Stimulated activated CD8-positive, alpha-beta memory T cell treated with anti-CD3 and anti-CD28 coated beads, Interleukin-7, amount 100 ng/mL, for 4 hours (primary cell): ENCODE data around the gene ASMTL.
"Not testable (repeated sequence)": the region's sequence is repeated elsewhere in the genome, so short reads cannot be mapped to it uniquely, and the experiment has no call there.

Experiments
- DNase-seq, 2 donors: peaks; one replicate each; pipeline ENCODE4 v3.0.0-alpha.2; 2020; ENCODE audit warnings: low read depth in 2 of 2

Gene ASMTL

GRCh38 chrX:1403867-1404266 lies 48.8 kb downstream of the ASMTL start:
- DNase-seq, result not testable (repeated sequence)

GRCh38 chrX:1403228-1403627 lies 49.5 kb downstream of the ASMTL start:
- no peak for DNase-seq

GRCh38 chrX:1401611-1402430 lies 50.9 kb downstream of the ASMTL start:
- no peak for DNase-seq

GRCh38 chrX:1400742-1401471 lies 51.8 kb downstream of the ASMTL start:
- DNase-seq, result no peak

- no peak for DNase-seq
Observed at GRCh38 chrX:1400049-1400448, 52.7 kb downstream of the ASMTL start.

- no peak for DNase-seq
Observed at GRCh38 chrX:1398431-1399340, 54.0 kb downstream of the ASMTL start.

GRCh38 chrX:1397441-1398270 lies 55.1 kb downstream of the ASMTL start:
- DNase-seq, result no peak

GRCh38 chrX:1397001-1397400 lies 55.7 kb downstream of the ASMTL start:
- DNase-seq, result no peak

GRCh38 chrX:1395646-1396216 lies 57.0 kb downstream of the ASMTL start:
- DNase-seq, result no peak

- no peak for DNase-seq
Observed at GRCh38 chrX:1394731-1395501, 57.8 kb downstream of the ASMTL start.

- no peak for DNase-seq
Observed at GRCh38 chrX:1393871-1394615, 58.7 kb downstream of the ASMTL start.

GRCh38 chrX:1392376-1393068 lies 60.2 kb downstream of the ASMTL start:
- peak; percentile 28 to 57 for DNase-seq

GRCh38 chrX:1391707-1392375 lies 60.9 kb downstream of the ASMTL start, which contains the start of gene SLC25A6:
SLC25A6 (minus strand) TSS chrX:1392113; CDS start chrX:1392009, 104 bp downstream.
- peak; percentile 98 to 100 for DNase-seq

GRCh38 chrX:1391370-1391706 lies 61.4 kb downstream of the ASMTL start:
- peak in 1 of 2 donors; percentile 78 for DNase-seq

- no peak for DNase-seq
Observed at GRCh38 chrX:1390621-1391369, 61.9 kb downstream of the ASMTL start.

- DNase-seq, result no peak
Observed at GRCh38 chrX:1389993-1390285, 62.8 kb downstream of the ASMTL start.

- no peak for DNase-seq
Observed at GRCh38 chrX:1389181-1389992, 63.3 kb downstream of the ASMTL start.
